ENCODE results near the gene CDIPT. TPM values are rescaled to one million over a fixed set of nuclear protein-coding genes. Genes with fewer than 3 reads are reported as not detected.
A peak's percentile ranks its signal among the peaks of the same experiment; 100 is the strongest.

CDIPT gene
- total and polyA plus RNA-seq, 2 of the 13 experiments (the other 11 are each of a cell fraction or from before 2014, with no cell fraction given), result 54.9 to 97.5 TPM

DNA sequence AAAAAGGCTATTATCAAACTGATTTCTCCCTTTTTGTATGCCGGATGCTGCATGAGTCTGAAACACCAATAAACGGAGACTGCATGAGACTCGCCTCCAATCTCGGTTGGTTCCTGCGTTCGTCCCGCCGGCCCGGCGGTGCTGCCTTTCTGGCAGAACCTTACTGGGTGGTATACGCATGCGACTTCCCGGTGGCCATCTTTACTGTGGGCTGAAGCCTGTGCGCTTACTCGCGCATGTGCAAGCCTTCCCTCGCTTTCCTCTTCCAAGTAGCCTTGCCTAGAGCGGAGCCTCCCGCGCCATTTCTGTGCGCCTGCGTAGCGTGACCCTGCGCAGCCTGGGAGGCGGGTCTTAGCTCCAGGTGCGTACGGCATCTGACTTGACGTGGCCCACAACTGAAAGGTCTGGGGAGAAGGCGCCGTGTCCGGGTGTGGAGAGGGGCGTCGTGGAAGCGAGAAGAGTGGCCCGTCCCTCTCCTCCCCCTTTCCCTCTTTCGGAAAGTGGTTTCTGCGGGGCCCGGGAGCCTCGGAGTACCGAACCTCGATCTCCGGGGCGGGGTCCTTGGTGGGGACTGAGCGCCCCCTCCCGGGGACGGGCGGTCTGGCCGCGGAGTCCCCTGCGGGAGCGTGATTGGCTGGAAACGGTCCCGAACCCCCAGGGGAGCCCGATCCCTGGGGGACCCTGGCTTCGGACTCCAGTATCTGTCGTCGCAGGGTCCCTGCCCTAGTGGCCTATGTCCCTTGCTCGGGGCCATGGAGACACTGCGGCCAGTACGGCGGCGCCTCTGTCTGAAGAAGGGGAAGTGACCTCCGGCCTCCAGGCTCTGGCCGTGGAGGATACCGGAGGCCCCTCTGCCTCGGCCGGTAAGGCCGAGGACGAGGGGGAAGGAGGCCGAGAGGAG is 47.0 kb downstream of the CDIPT start, which contains the start of gene PAGR1 (continued):
- TF ChIP-seq, protein P1, sequence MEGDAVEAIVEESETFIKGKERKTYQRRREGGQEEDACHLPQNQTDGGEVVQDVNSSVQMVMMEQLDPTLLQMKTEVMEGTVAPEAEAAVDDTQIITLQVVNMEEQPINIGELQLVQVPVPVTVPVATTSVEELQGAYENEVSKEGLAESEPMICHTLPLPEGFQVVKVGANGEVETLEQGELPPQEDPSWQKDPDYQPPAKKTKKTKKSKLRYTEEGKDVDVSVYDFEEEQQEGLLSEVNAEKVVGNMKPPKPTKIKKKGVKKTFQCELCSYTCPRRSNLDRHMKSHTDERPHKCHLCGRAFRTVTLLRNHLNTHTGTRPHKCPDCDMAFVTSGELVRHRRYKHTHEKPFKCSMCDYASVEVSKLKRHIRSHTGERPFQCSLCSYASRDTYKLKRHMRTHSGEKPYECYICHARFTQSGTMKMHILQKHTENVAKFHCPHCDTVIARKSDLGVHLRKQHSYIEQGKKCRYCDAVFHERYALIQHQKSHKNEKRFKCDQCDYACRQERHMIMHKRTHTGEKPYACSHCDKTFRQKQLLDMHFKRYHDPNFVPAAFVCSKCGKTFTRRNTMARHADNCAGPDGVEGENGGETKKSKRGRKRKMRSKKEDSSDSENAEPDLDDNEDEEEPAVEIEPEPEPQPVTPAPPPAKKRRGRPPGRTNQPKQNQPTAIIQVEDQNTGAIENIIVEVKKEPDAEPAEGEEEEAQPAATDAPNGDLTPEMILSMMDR (CRISPR knock-in tag; IDR thresholded peaks at IDR 0.05), result peak; percentile 99
- TF ChIP-seq ZNF282 (IDR thresholded peaks at IDR 0.05; ENCODE audit: partially characterized antibody) (no peak), ZNF430 (CRISPR knock-in tag; IDR thresholded peaks at IDR 0.05) (no peak; the same call in 1 of the 2 replicates), MIER3 (CRISPR knock-in tag; IDR thresholded peaks at IDR 0.05; ENCODE audit: borderline replicate concordance) (peak; percentile 89), MED8 (CRISPR knock-in tag; IDR thresholded peaks at IDR 0.05; ENCODE audit: insufficient replicate concordance) (peak; percentile 61), ETV5 (CRISPR knock-in tag; IDR thresholded peaks at IDR 0.05; ENCODE audit: borderline replicate concordance) (peak; percentile 36), RELA (CRISPR knock-in tag; IDR thresholded peaks at IDR 0.05) (peak; percentile 69), STAT5B (CRISPR knock-in tag; IDR thresholded peaks at IDR 0.05) (no peak; the same call in none of the 2 replicates), GTF3A (CRISPR knock-in tag; conservative IDR thresholded peaks at IDR 0.05) (no peak), JARID2 (CRISPR knock-in tag; IDR thresholded peaks at IDR 0.05; ENCODE audit: insufficient replicate concordance) (peak; percentile 25), YEATS2 (CRISPR knock-in tag; IDR thresholded peaks at IDR 0.05; ENCODE audit: borderline replicate concordance) (peak; percentile 94), SNAI1 (CRISPR knock-in tag; IDR thresholded peaks at IDR 0.05; ENCODE audit: borderline replicate concordance) (peak; percentile 98; the same call in 1 of the 2 replicates), NR1H2 (CRISPR knock-in tag; IDR thresholded peaks at IDR 0.05; ENCODE audit: borderline replicate concordance, low read depth) (no peak), NFE2L1 (CRISPR knock-in tag; IDR thresholded peaks at IDR 0.05; ENCODE audit: borderline replicate concordance) (no peak), NKX3-1 (CRISPR knock-in tag; IDR thresholded peaks at IDR 0.05) (peak; percentile 76; the same call in 1 of the 2 replicates)
- TF ChIP-seq, protein P2, sequence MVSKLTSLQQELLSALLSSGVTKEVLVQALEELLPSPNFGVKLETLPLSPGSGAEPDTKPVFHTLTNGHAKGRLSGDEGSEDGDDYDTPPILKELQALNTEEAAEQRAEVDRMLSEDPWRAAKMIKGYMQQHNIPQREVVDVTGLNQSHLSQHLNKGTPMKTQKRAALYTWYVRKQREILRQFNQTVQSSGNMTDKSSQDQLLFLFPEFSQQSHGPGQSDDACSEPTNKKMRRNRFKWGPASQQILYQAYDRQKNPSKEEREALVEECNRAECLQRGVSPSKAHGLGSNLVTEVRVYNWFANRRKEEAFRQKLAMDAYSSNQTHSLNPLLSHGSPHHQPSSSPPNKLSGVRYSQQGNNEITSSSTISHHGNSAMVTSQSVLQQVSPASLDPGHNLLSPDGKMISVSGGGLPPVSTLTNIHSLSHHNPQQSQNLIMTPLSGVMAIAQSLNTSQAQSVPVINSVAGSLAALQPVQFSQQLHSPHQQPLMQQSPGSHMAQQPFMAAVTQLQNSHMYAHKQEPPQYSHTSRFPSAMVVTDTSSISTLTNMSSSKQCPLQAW (CRISPR knock-in tag; IDR thresholded peaks at IDR 0.05), result peak; percentile 91
- TF ChIP-seq, protein P3, sequence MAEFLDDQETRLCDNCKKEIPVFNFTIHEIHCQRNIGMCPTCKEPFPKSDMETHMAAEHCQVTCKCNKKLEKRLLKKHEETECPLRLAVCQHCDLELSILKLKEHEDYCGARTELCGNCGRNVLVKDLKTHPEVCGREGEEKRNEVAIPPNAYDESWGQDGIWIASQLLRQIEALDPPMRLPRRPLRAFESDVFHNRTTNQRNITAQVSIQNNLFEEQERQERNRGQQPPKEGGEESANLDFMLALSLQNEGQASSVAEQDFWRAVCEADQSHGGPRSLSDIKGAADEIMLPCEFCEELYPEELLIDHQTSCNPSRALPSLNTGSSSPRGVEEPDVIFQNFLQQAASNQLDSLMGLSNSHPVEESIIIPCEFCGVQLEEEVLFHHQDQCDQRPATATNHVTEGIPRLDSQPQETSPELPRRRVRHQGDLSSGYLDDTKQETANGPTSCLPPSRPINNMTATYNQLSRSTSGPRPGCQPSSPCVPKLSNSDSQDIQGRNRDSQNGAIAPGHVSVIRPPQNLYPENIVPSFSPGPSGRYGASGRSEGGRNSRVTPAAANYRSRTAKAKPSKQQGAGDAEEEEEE (CRISPR knock-in tag; IDR thresholded peaks at IDR 0.05; ENCODE audit: borderline replicate concordance), result peak; percentile 96; the same call in 1 of the 2 replicates
- TF ChIP-seq, protein P4, sequence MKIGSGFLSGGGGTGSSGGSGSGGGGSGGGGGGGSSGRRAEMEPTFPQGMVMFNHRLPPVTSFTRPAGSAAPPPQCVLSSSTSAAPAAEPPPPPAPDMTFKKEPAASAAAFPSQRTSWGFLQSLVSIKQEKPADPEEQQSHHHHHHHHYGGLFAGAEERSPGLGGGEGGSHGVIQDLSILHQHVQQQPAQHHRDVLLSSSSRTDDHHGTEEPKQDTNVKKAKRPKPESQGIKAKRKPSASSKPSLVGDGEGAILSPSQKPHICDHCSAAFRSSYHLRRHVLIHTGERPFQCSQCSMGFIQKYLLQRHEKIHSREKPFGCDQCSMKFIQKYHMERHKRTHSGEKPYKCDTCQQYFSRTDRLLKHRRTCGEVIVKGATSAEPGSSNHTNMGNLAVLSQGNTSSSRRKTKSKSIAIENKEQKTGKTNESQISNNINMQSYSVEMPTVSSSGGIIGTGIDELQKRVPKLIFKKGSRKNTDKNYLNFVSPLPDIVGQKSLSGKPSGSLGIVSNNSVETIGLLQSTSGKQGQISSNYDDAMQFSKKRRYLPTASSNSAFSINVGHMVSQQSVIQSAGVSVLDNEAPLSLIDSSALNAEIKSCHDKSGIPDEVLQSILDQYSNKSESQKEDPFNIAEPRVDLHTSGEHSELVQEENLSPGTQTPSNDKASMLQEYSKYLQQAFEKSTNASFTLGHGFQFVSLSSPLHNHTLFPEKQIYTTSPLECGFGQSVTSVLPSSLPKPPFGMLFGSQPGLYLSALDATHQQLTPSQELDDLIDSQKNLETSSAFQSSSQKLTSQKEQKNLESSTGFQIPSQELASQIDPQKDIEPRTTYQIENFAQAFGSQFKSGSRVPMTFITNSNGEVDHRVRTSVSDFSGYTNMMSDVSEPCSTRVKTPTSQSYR (CRISPR knock-in tag; IDR thresholded peaks at IDR 0.05; ENCODE audit: borderline replicate concordance), result no peak; the same call in 1 of the 2 replicates
- TF ChIP-seq, protein P5, sequence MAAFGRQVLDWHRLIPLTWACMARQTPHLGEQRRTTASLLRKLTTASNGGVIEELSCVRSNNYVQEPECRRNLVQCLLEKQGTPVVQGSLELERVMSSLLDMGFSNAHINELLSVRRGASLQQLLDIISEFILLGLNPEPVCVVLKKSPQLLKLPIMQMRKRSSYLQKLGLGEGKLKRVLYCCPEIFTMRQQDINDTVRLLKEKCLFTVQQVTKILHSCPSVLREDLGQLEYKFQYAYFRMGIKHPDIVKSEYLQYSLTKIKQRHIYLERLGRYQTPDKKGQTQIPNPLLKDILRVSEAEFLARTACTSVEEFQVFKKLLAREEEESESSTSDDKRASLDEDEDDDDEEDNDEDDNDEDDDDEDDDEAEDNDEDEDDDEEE (CRISPR knock-in tag; IDR thresholded peaks at IDR 0.05), result peak; percentile 82; the same call in 1 of the 2 replicates
